Measurements from ENCODE around the gene MEX3D. TPM values are rescaled to one million over a fixed set of nuclear protein-coding genes. Genes with fewer than 3 reads are reported as not detected.

Gene MEX3D
- total RNA-seq, 4 donors from 2014 or later, result 18.8 to 47.8 (median 28.7) TPM

GRCh38 chr19:1577929-1578618 lies 9.9 kb upstream of the MEX3D start:
- Histone ChIP-seq H3K36me3 (peaks cover 0 to 70% of the 10 kb centered on the region in 2 donors), H3K27ac (peak overlapping the region in 1 of 4 donors; percentile 27), H3K27me3 (no peaks in the 10 kb centered on the region), H3K4me3 (no peak overlapping the region), H3K4me1 (no peaks in the 10 kb centered on the region), H3K9me3 (no peaks in the 10 kb centered on the region)
- WGBS, 2 donors (ENCODE audit: low coverage in 1 of 2), result 20% methylated on average over 1 of the region's 49 CpGs; no CpG with 5 or more reads in 1 of the 2 donors
- ATAC-seq, result no peak
- TF ChIP-seq, protein P1, sequence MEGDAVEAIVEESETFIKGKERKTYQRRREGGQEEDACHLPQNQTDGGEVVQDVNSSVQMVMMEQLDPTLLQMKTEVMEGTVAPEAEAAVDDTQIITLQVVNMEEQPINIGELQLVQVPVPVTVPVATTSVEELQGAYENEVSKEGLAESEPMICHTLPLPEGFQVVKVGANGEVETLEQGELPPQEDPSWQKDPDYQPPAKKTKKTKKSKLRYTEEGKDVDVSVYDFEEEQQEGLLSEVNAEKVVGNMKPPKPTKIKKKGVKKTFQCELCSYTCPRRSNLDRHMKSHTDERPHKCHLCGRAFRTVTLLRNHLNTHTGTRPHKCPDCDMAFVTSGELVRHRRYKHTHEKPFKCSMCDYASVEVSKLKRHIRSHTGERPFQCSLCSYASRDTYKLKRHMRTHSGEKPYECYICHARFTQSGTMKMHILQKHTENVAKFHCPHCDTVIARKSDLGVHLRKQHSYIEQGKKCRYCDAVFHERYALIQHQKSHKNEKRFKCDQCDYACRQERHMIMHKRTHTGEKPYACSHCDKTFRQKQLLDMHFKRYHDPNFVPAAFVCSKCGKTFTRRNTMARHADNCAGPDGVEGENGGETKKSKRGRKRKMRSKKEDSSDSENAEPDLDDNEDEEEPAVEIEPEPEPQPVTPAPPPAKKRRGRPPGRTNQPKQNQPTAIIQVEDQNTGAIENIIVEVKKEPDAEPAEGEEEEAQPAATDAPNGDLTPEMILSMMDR (IDR thresholded peaks at IDR 0.05), result no peak
- TF ChIP-seq EP300 (IDR thresholded peaks at IDR 0.05) (no peak), POLR2AphosphoS5 (IDR thresholded peaks at IDR 0.05) (no peak), POLR2A (IDR thresholded peaks at IDR 0.05) (no peak)

DNA sequence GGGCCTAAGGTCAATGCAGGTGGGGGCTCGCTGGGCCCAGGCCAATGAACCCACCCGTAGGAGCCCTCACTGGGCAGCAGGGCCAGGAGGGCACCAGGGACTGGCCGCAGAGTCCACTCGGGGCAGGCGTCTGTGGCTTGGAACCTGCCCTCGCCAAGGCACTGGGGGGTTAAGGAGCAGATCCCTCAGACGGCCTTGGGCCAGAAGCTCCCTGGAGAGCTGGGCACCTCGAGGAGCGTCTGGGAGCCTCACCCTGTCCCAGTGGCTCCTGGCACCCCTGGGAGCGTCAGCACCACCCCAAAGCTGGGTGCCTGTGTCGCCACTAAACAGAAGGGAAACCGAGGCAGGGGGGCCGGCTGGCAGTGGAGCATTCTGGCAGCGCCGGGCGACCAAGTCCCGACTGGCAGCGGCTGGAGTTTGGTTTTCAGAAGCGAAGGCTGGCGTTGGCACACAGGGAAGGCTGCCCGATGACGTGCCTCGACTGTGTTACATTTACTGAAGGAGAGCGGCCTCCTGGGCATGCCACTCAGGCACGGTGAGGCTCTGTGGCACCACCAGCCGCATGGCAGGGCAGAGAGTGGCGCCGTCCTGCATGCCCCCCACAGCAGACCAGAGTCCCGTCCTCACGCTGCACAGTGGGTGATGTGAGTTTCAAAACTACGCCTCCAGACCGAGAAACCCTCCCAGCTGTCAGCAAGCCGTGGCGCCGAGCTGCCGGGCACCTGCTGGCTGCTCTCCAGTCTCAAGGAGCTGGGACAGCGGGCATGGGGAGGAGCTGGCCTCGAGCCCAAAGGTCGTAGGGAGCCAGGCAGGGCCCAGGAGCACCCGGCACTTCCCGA lies 9.2 kb upstream of the MEX3D start:
- no peak for ATAC-seq
- H3K36me3 ChIP-seq, result peaks cover 0 to 62% of the 10 kb centered on the region in 2 donors
- no CpG with 5 or more reads among the region's 41 CpGs for WGBS, 2 donors (ENCODE audit: low coverage in 1 of 2)

DNA sequence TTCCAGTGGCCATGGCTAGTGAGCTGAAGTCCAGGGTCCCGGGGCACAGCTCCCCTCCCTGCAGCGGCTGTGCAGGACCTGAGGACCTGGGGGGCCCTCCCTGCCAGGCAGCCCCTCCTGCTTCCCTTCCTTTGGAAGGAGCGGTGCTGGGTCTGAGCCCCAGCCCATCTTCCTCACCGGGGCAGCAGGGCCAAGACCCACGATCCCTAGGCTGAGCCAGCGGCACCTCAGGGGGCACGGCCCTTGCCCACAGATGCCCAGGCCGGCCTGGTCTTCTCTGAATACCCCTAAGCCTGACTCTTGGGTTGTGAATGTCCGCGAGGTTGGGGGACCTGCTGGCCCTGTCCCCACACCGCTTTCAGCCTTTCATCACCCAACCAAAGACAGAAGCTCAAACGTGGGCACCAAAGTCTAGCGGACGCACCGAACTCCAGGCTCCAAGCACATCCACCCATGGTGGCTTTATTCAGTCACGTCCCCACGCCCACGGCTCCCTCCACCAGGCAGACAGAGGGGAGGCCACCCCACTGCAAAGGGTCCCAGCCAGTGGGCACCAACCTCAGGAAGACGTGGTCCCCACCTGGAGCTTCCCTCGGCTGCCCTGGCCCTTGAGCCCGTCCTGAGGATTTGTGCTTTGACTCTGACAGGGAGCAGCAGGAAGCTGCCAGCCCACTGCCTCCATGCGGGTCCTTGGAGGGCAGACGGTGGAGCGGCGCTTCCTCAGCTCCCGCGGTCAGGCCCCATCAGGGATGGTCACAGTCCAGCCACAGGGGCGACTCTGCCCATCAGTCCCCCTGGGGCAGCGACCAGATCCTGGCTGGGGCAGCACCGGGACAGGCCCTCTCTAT lies 8.3 kb upstream of the MEX3D start:
- TF ChIP-seq EP300 (IDR thresholded peaks at IDR 0.05), result no peak
- TF ChIP-seq POLR2AphosphoS5 (IDR thresholded peaks at IDR 0.05), result no peak
- TF ChIP-seq, protein P1 (IDR thresholded peaks at IDR 0.05), result no peak
- TF ChIP-seq POLR2A (IDR thresholded peaks at IDR 0.05), result no peak
- WGBS, 2 donors (ENCODE audit: low coverage in 1 of 2), result 80% methylated on average over 1 of the region's 30 CpGs
- Histone ChIP-seq H3K4me3 (no peak overlapping the region), H3K27me3 (no peaks in the 10 kb centered on the region), H3K27ac (peak overlapping the region in 2 of 4 donors; percentile 7 to 27), H3K36me3 (peaks cover 0 to 54% of the 10 kb centered on the region in 2 donors), H3K9me3 (no peaks in the 10 kb centered on the region), H3K4me1 (no peaks in the 10 kb centered on the region)
- no peak for ATAC-seq

More for the DNA sequence above, 9.2 kb upstream of the MEX3D start:
- Histone ChIP-seq H3K4me3 (no peak overlapping the region), H3K9me3 (no peaks in the 10 kb centered on the region), H3K27ac (peak overlapping the region in 2 of 4 donors; percentile 7 to 27), H3K4me1 (no peaks in the 10 kb centered on the region), H3K27me3 (no peaks in the 10 kb centered on the region)
- TF ChIP-seq, protein P1 (IDR thresholded peaks at IDR 0.05), result no peak
- TF ChIP-seq EP300 (IDR thresholded peaks at IDR 0.05) (no peak), POLR2A (IDR thresholded peaks at IDR 0.05) (no peak), POLR2AphosphoS5 (IDR thresholded peaks at IDR 0.05) (no peak)

- WGBS, 2 donors (ENCODE audit: low coverage in 1 of 2), result 78 to 90% methylated on average over 6 to 8 of the region's 22 CpGs
- Histone ChIP-seq H3K36me3 (peaks cover 0 to 45% of the 10 kb centered on the region in 2 donors), H3K27me3 (no peaks in the 10 kb centered on the region), H3K4me1 (no peaks in the 10 kb centered on the region), H3K4me3 (no peak overlapping the region), H3K9me3 (no peaks in the 10 kb centered on the region), H3K27ac (no peak overlapping the region)
- TF ChIP-seq, protein P1 (IDR thresholded peaks at IDR 0.05), result no peak
- TF ChIP-seq POLR2A (IDR thresholded peaks at IDR 0.05) (no peak), POLR2AphosphoS5 (IDR thresholded peaks at IDR 0.05) (no peak), EP300 (IDR thresholded peaks at IDR 0.05) (no peak)
- ATAC-seq, result no peak
Measured at GRCh38 chr19:1575323-1576241, 7.5 kb upstream of the MEX3D start.

All from gastroesophageal sphincter (tissue), 4 donors.